NB4 (cell line): ENCODE results near the gene PCA3.

ENCODE experiments used
- DNase-seq: peaks from one replicate; pipeline ENCODE4 v3.0.0; 2010; ENCODE audit warnings: low read depth
- H3K4me3 ChIP-seq: one replicate; pipeline ENCODE4 v1.5.1; 2011; ENCODE audit warnings: mild to moderate bottlenecking, low read depth, low read length, moderate library complexity
- CTCF ChIP-seq: IDR thresholded peaks from one replicate; pipeline ENCODE4 v1.5.1; 2012; ENCODE audit warnings: low read depth, low read length
- MAX ChIP-seq: IDR thresholded peaks from 2 replicates; pipeline ENCODE4 v1.6.1; 2011; ENCODE audit warnings: low read depth, low read length
- MYC ChIP-seq: IDR thresholded peaks from 2 replicates; pipeline ENCODE4 v1.6.1; 2011; ENCODE audit warnings: low read depth, low read length
- POLR2A ChIP-seq: IDR thresholded peaks from 2 replicates; pipeline ENCODE4 v1.6.1; 2011; ENCODE audit warnings: mild to moderate bottlenecking; ENCODE audit not compliant: insufficient read length; ENCODE audit errors: extremely low read depth

PCA3 gene

GRCh38 chr9:76799473-76799872, 35.2 kb downstream of the PCA3 start:
- no peak for TF ChIP-seq MYC
- TF ChIP-seq CTCF: no peak
- TF ChIP-seq MAX: no peak
- no peak for TF ChIP-seq POLR2A
- H3K4me3 ChIP-seq: no peak overlapping the region
- no peak for DNase-seq

GRCh38 chr9:76800901-76801300, 36.7 kb downstream of the PCA3 start:
- no peak overlapping the region for H3K4me3 ChIP-seq
- no peak for DNase-seq
- TF ChIP-seq CTCF (no peak), POLR2A (no peak), MAX (no peak), MYC (no peak)

- H3K4me3 ChIP-seq: no peak overlapping the region
- DNase-seq: no peak
- TF ChIP-seq MYC: no peak
- no peak for TF ChIP-seq POLR2A
- TF ChIP-seq MAX: no peak
- TF ChIP-seq CTCF: no peak
These were observed 38.8 kb downstream of the PCA3 start for GRCh38 chr9:76803083-76803482.

GRCh38 chr9:76803762-76804161, 39.5 kb downstream of the PCA3 start:
- TF ChIP-seq MAX (no peak), CTCF (no peak), MYC (no peak), POLR2A (no peak)
- DNase-seq: no peak

GRCh38 chr9:76808636-76809035, 44.4 kb downstream of the PCA3 start:
- TF ChIP-seq CTCF (no peak), MAX (no peak), POLR2A (no peak), MYC (no peak)
- H3K4me3 ChIP-seq: no peak overlapping the region
- DNase-seq: no peak

More at GRCh38 chr9:76803762-76804161, 39.5 kb downstream of the PCA3 start:
- H3K4me3 ChIP-seq: no peak overlapping the region

GRCh38 chr9:76810377-76810957, 46.2 kb downstream of the PCA3 start:
- H3K4me3 ChIP-seq: no peak overlapping the region
- TF ChIP-seq MAX (no peak), CTCF (peak; percentile 76), POLR2A (no peak), MYC (no peak)
- peak; percentile 67 for DNase-seq
